Fibroblast of villous mesenchyme (primary cell): ENCODE data around the gene QDPR. TPM values are rescaled to one million over a fixed set of nuclear protein-coding genes. Genes with fewer than 3 reads are reported as not detected.
A peak's percentile ranks its signal among the peaks of the same experiment; 100 is the strongest.

ENCODE experiments used
- DNase-seq: peaks from one replicate; pipeline ENCODE4 v3.0.0-alpha.2; 2010; ENCODE audit warnings: low read depth
- H3K4me3 ChIP-seq: 2 replicates; pipeline ENCODE4 v1.5.1; 2011; ENCODE audit warnings: low read depth, mild to moderate bottlenecking, low read length
- total RNA-seq: library from RNA; depleted of rRNA; stranded (reverse); fragments of >200 nt; gene quantifications from 2 replicates; pipeline ENCODE4 v1.2.3, GENCODE V29; 2012
- TF ChIP-seq, protein P1 (sequence below): IDR thresholded peaks from 2 replicates; pipeline ENCODE4 v1.5.1; 2012; ENCODE audit warnings: low read depth, mild to moderate bottlenecking, low read length; ENCODE audit not compliant: insufficient read depth

The QDPR gene
- total RNA-seq, 1 donor: 13.8 TPM

DNA sequence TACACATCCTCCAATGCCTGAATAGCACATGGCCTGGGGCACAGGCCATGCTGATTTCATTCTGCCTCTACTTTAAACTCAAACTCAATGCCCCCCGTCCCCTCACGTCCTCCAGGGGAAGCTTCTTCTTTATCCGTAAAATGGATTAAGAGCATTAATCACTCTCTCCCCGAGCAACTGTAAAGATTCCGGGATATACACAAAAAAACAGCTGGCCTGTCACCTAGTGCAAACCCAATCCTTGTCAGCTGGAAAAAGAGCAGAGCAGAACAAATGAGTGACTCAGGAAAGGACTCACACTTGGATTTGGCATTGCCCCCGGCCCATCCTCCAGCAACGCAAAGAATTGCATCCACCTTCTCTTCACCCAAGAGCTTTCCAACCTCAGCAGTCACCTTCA, 7.8 kb downstream of the QDPR start:
- DNase-seq: no peak
- TF ChIP-seq, protein P1, sequence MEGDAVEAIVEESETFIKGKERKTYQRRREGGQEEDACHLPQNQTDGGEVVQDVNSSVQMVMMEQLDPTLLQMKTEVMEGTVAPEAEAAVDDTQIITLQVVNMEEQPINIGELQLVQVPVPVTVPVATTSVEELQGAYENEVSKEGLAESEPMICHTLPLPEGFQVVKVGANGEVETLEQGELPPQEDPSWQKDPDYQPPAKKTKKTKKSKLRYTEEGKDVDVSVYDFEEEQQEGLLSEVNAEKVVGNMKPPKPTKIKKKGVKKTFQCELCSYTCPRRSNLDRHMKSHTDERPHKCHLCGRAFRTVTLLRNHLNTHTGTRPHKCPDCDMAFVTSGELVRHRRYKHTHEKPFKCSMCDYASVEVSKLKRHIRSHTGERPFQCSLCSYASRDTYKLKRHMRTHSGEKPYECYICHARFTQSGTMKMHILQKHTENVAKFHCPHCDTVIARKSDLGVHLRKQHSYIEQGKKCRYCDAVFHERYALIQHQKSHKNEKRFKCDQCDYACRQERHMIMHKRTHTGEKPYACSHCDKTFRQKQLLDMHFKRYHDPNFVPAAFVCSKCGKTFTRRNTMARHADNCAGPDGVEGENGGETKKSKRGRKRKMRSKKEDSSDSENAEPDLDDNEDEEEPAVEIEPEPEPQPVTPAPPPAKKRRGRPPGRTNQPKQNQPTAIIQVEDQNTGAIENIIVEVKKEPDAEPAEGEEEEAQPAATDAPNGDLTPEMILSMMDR: no peak
- H3K4me3 ChIP-seq: no peak overlapping the region

DNA sequence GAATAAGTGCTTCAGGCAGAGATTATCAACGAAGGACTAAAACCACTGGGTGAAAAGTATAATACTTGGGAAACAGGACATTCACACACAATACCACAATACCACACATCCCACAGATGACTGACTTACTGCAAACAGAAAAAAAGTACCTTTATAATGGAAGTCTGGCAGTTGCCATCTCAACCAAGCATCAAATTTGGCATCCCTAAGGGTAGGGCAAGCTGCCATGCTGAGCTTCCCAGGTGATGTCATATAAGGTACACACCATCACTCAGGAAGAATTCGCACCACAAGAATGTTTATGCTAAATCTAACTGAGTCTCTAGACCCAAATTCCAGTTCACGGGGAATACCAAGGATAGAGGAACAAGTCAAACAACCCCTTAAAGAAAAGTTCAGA, 9.1 kb downstream of the QDPR start:
- TF ChIP-seq, protein P1: no peak
- H3K4me3 ChIP-seq: no peak overlapping the region
- no peak for DNase-seq

DNA sequence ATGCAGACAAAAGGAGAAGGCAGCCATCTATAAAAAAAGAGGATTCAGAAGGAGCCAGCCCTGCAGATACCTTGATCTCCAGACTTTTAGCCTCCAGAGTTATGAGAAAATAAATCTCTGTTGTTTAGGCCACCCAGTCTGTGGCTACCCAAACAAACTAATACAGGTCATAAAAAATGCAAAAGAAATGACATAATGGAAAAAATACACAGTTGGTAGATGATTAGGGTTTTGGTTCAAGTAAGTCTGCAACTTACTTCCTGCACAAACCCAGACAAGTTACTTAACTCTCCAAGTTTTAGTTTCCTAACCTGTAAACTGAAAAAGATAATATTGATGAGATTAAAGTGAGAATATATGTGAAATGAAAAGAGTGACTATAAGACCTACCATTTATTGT, 11.3 kb downstream of the QDPR start:
- TF ChIP-seq, protein P1: no peak
- no peak overlapping the region for H3K4me3 ChIP-seq
- DNase-seq: peak; percentile 5

DNA sequence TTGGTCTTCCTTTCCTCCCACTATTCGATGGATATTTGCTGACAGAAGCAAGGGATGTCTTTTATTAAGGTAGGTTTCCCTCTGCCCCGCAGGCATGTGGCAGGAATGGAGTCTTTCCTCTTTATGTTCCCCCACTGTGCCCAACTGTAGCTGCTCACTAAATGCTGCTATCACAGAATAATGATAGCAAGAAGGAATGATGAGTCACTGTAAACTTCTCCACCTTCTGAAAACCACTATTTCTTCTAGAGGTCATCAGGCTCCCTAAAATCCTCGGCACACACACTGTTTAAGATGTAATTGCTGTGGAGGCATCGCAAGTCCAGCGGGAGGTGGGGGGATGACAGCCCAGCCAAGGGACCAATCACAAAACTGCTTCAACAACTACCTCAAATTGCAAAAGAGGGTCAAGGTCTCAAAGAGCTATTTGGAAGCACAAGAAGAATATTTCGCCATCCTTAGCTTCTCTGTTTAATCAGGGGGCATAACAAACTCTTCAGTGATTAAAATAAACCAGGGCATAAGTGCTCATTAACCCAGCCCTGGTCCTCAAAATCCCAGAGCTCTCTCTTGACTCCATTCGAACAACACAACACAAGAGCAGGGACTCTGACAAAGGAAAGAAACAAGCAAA, 13.9 kb downstream of the QDPR start:
- TF ChIP-seq, protein P1: no peak
- DNase-seq: peak; percentile 24
- H3K4me3 ChIP-seq: no peak overlapping the region

DNA sequence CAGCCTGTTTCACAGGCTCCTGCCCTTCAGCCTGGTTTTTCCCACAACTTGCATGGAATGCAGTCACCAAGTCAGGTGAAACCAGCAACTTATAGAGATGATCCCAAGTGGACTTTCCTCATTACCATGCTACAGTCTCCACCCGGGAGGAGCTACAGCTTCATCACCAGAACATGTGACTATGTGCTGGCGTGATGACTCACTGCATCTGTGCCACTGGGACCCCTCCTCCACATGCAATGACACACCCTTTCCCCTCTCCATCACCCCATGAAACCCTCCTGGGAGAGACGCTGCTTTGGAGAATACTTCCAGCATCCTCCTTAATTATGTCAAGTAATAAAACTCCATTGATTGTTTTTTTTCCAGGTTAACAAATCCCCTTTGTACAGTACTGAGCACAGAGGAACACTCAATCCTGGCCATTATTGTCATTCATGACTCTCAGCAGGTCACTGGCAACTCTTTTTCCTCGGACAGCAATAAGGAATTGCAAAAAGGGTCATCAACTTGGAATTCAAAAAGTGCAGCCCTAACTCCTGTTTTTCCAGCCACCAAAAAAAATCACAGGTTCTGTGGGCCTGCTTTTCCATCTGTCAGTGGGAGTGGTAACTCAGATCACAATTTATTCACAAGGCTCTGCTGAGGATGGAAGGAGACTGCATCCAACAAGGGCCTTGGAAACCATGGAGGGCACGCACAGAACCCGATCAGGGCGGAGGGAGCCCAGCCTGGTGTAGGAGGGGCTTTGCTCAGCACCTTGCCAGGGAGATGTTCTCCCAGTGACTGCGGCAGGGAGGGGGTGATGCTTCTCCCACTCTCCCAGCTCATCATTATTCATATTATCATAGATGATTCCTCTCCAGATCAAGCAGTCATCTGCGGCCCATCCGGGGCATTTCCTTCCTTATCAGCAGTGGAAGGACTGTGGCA, 17.4 kb downstream of the QDPR start:
- TF ChIP-seq, protein P1: no peak
- peak; percentile 74 for DNase-seq
- no peak overlapping the region for H3K4me3 ChIP-seq

DNA sequence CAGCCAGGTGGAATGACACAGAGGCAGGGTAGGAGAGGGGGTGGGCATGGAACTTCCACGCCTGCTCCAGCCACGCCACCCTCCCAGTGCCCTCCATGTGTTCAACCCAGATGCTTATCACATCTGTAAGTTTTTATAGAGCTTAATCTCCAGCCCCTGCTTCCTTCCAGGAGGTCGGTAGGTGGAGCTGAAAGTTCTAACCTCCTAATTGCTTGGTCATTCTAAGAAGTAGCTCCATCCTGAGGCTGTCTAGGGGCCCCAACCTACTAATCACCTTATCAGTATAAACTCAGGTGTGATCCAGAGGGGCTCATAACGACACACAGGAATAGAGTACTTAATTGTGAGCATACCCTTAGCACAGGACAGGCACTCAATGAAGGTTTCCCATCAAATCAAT, 18.3 kb downstream of the QDPR start:
- no peak for DNase-seq
- TF ChIP-seq, protein P1: no peak
- H3K4me3 ChIP-seq: no peak overlapping the region

DNA sequence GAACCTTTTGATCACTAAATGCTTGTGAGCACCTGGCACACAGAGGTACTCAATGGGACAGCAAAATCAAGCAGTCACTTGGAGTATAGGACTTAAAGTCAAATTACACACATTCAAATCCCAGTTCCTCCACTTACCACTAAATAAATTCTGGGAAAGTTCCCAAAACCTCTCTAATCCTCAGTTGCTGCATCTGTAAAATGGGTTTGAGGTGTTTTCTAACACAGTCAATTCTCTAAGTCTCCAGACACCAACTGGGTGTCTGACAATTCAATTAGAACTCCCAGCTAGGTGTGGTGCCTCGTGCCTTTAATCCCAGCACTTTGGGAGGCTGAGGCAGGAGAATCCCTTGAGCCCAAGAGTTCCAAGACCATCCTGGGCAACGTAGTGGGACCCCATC, 19.0 kb downstream of the QDPR start:
- no peak for DNase-seq
- no peak overlapping the region for H3K4me3 ChIP-seq
- TF ChIP-seq, protein P1: no peak
